Measurements from ENCODE around the gene RPS10.
"Not testable (repeated sequence)": the region's sequence is repeated elsewhere in the genome, so short reads cannot be mapped to it uniquely, and the experiment has no call there.

RPS10 gene

DNA sequence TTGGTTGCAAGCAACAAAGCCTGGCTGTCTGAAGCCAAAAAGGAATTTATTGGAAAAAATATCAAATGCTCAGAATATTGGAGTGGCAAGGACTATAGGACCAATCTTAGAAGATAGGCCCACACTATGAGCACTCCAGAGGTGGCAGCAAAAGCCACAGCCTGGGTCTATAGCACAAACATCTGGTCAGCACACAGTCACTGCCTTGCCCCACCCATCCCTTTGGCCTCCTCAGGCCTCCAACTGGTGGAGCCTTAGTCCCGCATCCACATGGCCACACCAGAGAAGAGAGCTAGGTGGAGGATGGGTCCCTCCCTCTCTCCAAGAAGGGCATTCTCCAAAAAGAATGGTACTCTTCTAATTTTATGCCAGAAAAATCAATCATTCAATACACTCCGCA is 47.4 kb downstream of the RPS10 start:
- TF ChIP-seq, protein P1, sequence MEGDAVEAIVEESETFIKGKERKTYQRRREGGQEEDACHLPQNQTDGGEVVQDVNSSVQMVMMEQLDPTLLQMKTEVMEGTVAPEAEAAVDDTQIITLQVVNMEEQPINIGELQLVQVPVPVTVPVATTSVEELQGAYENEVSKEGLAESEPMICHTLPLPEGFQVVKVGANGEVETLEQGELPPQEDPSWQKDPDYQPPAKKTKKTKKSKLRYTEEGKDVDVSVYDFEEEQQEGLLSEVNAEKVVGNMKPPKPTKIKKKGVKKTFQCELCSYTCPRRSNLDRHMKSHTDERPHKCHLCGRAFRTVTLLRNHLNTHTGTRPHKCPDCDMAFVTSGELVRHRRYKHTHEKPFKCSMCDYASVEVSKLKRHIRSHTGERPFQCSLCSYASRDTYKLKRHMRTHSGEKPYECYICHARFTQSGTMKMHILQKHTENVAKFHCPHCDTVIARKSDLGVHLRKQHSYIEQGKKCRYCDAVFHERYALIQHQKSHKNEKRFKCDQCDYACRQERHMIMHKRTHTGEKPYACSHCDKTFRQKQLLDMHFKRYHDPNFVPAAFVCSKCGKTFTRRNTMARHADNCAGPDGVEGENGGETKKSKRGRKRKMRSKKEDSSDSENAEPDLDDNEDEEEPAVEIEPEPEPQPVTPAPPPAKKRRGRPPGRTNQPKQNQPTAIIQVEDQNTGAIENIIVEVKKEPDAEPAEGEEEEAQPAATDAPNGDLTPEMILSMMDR (conservative IDR thresholded peaks at IDR 0.05) = no peak
- no peak for TF ChIP-seq ZFX (IDR thresholded peaks at IDR 0.05)
- H3K27ac ChIP-seq = no peak overlapping the region

DNA sequence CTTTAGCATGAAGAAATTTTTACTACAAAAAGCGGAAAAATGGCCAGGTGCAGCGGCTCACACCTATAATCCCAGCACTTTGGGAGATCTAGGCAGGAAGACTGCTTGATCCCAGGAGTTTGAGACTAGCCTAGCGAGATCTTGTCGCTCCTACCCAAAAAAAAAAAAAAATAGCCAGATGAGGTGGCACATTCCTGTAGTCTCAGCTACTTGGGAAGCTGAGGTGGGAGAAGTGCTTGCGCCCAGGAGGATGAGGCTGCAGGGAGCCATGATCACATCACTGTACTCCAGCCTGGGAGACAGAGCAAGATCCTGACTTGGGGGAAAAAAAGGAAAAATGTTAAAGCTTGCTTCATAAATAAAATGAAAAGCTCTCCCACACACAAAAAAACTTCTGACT is 47.9 kb downstream of the RPS10 start:
- TF ChIP-seq, protein P1 (conservative IDR thresholded peaks at IDR 0.05) = no peak
- TF ChIP-seq ZFX (IDR thresholded peaks at IDR 0.05) = no peak

GRCh38 chr6:34377571-34377970 is 48.3 kb downstream of the RPS10 start:
- H3K27ac ChIP-seq = not testable (repeated sequence)

More for the DNA sequence above, 47.9 kb downstream of the RPS10 start:
- no peak overlapping the region for H3K27ac ChIP-seq

GRCh38 chr6:34375833-34376232 is 50.0 kb downstream of the RPS10 start:
- TF ChIP-seq, protein P1 (conservative IDR thresholded peaks at IDR 0.05) = no peak
- no peak for TF ChIP-seq ZFX (IDR thresholded peaks at IDR 0.05)

GRCh38 chr6:34374508-34374907 is 51.4 kb downstream of the RPS10 start:
- TF ChIP-seq, protein P1 (conservative IDR thresholded peaks at IDR 0.05) = no peak
- no peak for TF ChIP-seq ZFX (IDR thresholded peaks at IDR 0.05)
- no peak overlapping the region for H3K27ac ChIP-seq

More at GRCh38 chr6:34375833-34376232, 50.0 kb downstream of the RPS10 start:
- no peak overlapping the region for H3K27ac ChIP-seq

DNA sequence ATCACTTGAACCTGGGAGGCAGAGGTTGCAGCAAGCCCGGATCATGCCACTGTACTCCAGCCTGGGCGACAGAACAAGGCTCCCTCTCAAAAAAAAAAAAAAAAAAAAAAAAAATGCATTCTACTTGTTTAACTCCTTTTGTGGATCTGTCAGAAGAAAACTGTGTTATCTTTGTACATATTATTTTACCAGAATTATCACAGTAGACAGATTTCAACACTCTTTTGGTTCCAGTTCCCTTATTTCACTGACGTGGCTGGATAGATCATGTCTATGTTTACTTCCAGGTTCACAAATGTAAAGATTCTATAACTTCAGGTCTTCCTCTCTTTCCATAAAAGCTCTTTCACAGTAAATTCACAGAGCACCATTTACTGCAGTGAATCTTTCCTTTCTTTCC is 51.8 kb downstream of the RPS10 start:
- TF ChIP-seq, protein P1 (conservative IDR thresholded peaks at IDR 0.05) = no peak
- no peak for TF ChIP-seq ZFX (IDR thresholded peaks at IDR 0.05)
- no peak overlapping the region for H3K27ac ChIP-seq

GRCh38 chr6:34373511-34373910 is 52.4 kb downstream of the RPS10 start:
- no peak overlapping the region for H3K27ac ChIP-seq
- TF ChIP-seq ZFX (IDR thresholded peaks at IDR 0.05) = no peak
- TF ChIP-seq, protein P1 (conservative IDR thresholded peaks at IDR 0.05) = no peak

DNA sequence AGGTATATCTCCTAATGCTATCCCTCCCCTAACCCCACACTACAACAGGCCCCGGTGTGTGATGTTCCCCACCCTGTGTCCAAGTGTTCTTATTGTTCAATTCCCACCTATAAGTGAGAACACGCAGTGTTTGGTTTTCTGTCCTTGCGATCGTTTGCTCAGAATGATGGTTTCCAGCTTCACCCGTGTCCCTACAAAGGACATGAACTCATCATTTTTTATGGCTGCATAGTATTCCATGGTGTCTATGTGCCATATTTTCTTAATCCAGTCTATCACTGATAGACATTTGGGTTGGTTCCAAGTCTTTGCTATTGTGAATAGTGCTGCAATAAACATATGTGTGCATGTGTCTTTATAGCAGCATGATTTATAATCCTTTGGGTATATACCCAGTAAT is 54.0 kb downstream of the RPS10 start:
- H3K27ac ChIP-seq = not testable (repeated sequence)

DNA sequence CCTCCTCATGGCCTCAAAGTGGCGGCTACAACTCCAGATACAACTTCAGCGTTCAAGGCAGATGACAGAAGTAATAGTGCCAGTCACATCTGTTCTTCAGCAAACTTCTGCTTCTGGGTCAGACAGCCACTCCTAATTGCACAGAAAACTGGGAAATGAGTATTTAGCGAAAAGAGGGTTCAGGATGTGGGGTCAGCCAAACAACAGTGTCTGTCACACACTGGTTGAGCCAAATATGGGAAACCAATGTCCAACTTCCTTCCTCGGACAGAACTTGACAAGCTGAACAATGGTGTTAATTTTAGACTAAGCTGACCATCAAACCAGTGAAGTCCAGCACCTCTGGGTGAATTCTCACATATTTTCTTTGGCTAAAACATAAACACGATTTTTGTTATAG is 55.5 kb downstream of the RPS10 start:
- TF ChIP-seq ZFX (IDR thresholded peaks at IDR 0.05) = no peak
- TF ChIP-seq, protein P1 (conservative IDR thresholded peaks at IDR 0.05) = no peak
- no peak overlapping the region for H3K27ac ChIP-seq

Data from C4-2B (cell line).